Peyer's patch (tissue), 4 donors: ENCODE data around the gene KIAA1671.

Experiments used
- CTCF ChIP-seq, 6 experiments: fragments of 450-650 bp in 4 of 6; fragments of 200-600 bp in 2 of 6; sonication (generic) in 1 of 6; IDR thresholded peaks; one replicate each; pipeline ENCODE4 v1.5.1; 2017 to 2019; ENCODE audit warnings: antibody characterized with exemption in 6 of 6, mild to moderate bottlenecking in 3 of 6, moderate library complexity in 1 of 6
- POLR2A ChIP-seq, 2 donors: fragments of 450-650 bp; IDR thresholded peaks; one replicate each; pipeline ENCODE4 v1.5.1; 2017; ENCODE audit warnings: antibody characterized with exemption in 2 of 2, mild to moderate bottlenecking in 2 of 2, moderate library complexity in 2 of 2

- TF ChIP-seq CTCF (IDR thresholded peaks at IDR 0.05), result no peak
- TF ChIP-seq POLR2A (IDR thresholded peaks at IDR 0.05), result no peak
Observed at GRCh38 chr22:25076336-25076735, 123.8 kb downstream of the KIAA1671 start.
